ENCODE data around the gene ANGPTL8. TPM values are rescaled to one million over a fixed set of nuclear protein-coding genes. Genes with fewer than 3 reads are reported as not detected.
A peak's percentile ranks its signal among the peaks of the same experiment; 100 is the strongest.

The ANGPTL8 gene
- polyA plus RNA-seq, 2 of the 4 experiments (the other 2 are of a cell fraction), result 0.12 TPM; not detected in 1

- POLR2A ChIA-PET, result no interaction called here
- H3K27ac ChIP-seq, result no peak overlapping the region
- ATAC-seq (no peak), FAIRE-seq (no peak), DNase-seq (ENCODE audit: low read depth in 1 of 2, low spot score in 1 of 2) (no peak)
- no peaks in the 10 kb centered on the region for H3K4me1 ChIP-seq
- CTCF ChIA-PET, result no interaction called here
- no peak for TF ChIP-seq BHLHE40 (IDR thresholded peaks at IDR 0.05; ENCODE audit: low read depth, low read length)
- TF ChIP-seq MYC (IDR thresholded peaks at IDR 0.05; ENCODE audit: borderline replicate concordance, low read length), result no peak
- no peak for TF ChIP-seq SMC3 (IDR thresholded peaks at IDR 0.05)
- no peak for TF ChIP-seq ZSCAN20 (CRISPR knock-in tag; IDR thresholded peaks at IDR 0.05)
- TF ChIP-seq, protein P1, sequence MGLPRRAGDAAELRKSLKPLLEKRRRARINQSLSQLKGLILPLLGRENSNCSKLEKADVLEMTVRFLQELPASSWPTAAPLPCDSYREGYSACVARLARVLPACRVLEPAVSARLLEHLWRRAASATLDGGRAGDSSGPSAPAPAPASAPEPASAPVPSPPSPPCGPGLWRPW (IDR thresholded peaks at IDR 0.05), result no peak
- TF ChIP-seq NFE2L2 (conservative IDR thresholded peaks at IDR 0.05; ENCODE audit: low read length), result no peak
- no peak for TF ChIP-seq CBX2 (IDR thresholded peaks at IDR 0.05; ENCODE audit: borderline replicate concordance, low read depth)
- no peak for TF ChIP-seq SREBF2 (IDR thresholded peaks at IDR 0.05)
- TF ChIP-seq TP53 (CRISPR knock-in tag; IDR thresholded peaks at IDR 0.05), result no peak
- no peak for TF ChIP-seq NPAS2 (CRISPR knock-in tag; IDR thresholded peaks at IDR 0.05; ENCODE audit: borderline replicate concordance)
- no peak for TF ChIP-seq HDAC2 (IDR thresholded peaks at IDR 0.05)
- TF ChIP-seq ZNF302 (CRISPR knock-in tag; IDR thresholded peaks at IDR 0.05), result no peak
- 90% methylated on average over 2 of the region's 2 CpGs for WGBS (ENCODE audit: missing lambda C conversion rate)
- no peak overlapping the region for H3K4me2 ChIP-seq
- H3K9me3 ChIP-seq, result no peaks in the 10 kb centered on the region
- H3K4me3 ChIP-seq, result no peak overlapping the region
Observed at GRCh38 chr19:11248852-11249251, 9.4 kb downstream of the ANGPTL8 start.

GRCh38 chr19:11251217-11251616 lies 11.8 kb downstream of the ANGPTL8 start:
- ATAC-seq (peak in 1 of 2 experiments; percentile 61; a peak in 2 of 6 replicates), FAIRE-seq (no peak), DNase-seq (ENCODE audit: low read depth in 1 of 2, low spot score in 1 of 2) (no peak)
- Histone ChIP-seq H3K4me2 (no peak overlapping the region), H3K4me1 (no peaks in the 10 kb centered on the region), H3K27ac (no peak overlapping the region), H3K9me3 (no peaks in the 10 kb centered on the region), H3K4me3 (no peak overlapping the region)
- ChIA-PET POLR2A (no interaction called here), CTCF (interaction anchor here (0.6 to 2.3 kb wide), 4 partner anchors 8 to 231 kb away, joined by 3 to 10 read pairs (median 4); no protein-coding TSS in a partner anchor)
- TF ChIP-seq HEYL (CRISPR knock-in tag; IDR thresholded peaks at IDR 0.05), result no peak
- no peak for TF ChIP-seq BHLHE40 (IDR thresholded peaks at IDR 0.05; ENCODE audit: low read depth, low read length)
- peak; percentile 94 for TF ChIP-seq RFX5 (IDR thresholded peaks at IDR 0.05)
- 100% methylated on average over 3 of the region's 4 CpGs for WGBS (ENCODE audit: missing lambda C conversion rate)

- Histone ChIP-seq H3K4me3 (no peak overlapping the region), H3K4me1 (no peaks in the 10 kb centered on the region), H3K4me2 (no peak overlapping the region), H3K9me3 (no peaks in the 10 kb centered on the region), H3K27ac (no peak overlapping the region)
- WGBS (ENCODE audit: missing lambda C conversion rate), result 90% methylated on average over 3 of the region's 11 CpGs
- CTCF ChIA-PET, result interaction anchor here (0.6 to 2.3 kb wide), 3 partner anchors 8 to 74 kb away, joined by 3 to 10 read pairs (median 4); no protein-coding TSS in a partner anchor
- POLR2A ChIA-PET, result no interaction called here
- no peak for DNase-seq (ENCODE audit: low read depth in 1 of 2, low spot score in 1 of 2)
- ATAC-seq, result no peak
- no peak for TF ChIP-seq EP300 (IDR thresholded peaks at IDR 0.05)
- no peak for TF ChIP-seq PHF8 (IDR thresholded peaks at IDR 0.05; ENCODE audit: borderline replicate concordance, low read depth)
- no peak for TF ChIP-seq CBX8 (IDR thresholded peaks at IDR 0.05)
- FAIRE-seq, result no peak
Observed at GRCh38 chr19:11251650-11252314, 12.4 kb downstream of the ANGPTL8 start.

DNA sequence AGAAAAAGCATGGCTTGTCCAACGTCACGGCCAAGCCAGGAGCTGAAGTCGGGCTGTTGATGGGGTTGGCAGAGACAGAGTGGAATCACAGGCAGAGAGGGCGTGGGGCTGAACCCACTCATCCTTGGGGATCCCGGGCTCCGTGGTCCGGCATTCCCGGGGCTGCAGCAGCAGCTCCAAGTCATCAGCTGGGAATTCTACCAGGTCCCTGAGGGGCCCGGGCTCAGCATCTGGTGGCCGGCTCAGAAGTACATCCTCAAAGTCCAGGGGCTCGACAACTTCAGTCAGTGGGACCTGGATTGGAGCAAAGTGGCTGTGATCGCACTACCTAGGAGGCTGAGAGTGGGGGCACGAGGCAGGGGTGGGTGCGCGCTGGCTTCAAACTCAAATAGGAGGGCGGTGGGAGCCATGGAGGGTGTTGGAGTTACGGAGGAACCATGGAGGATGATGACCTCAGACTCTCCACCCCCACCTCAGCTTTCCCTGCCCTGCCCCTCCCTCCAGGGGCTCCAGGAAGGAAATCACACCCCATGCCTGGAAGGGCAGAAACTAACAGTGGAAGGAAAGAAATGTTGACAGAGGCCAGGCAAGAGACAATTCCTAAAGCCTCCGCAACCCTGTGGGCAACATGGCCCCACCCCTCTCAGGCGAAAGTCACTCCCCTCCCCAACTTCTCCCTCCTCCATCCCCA lies 13.4 kb downstream of the ANGPTL8 start:
- POLR2A ChIA-PET, result no interaction called here

More for the DNA sequence above, 13.4 kb downstream of the ANGPTL8 start:
- Histone ChIP-seq H3K27ac (no peak overlapping the region), H3K4me2 (no peak overlapping the region), H3K4me1 (no peaks in the 10 kb centered on the region), H3K4me3 (no peak overlapping the region), H3K9me3 (no peaks in the 10 kb centered on the region)
- 86% methylated on average over 15 of the region's 19 CpGs for WGBS (ENCODE audit: missing lambda C conversion rate)
- ATAC-seq (no peak; a peak in 1 of 6 replicates), FAIRE-seq (no peak), DNase-seq (ENCODE audit: low read depth in 1 of 2, low spot score in 1 of 2) (no peak)
- TF ChIP-seq RARB (CRISPR knock-in tag; IDR thresholded peaks at IDR 0.05) (no peak), TP53 (CRISPR knock-in tag; IDR thresholded peaks at IDR 0.05) (no peak), ZNF302 (CRISPR knock-in tag; IDR thresholded peaks at IDR 0.05) (no peak), FOXS1 (CRISPR knock-in tag; IDR thresholded peaks at IDR 0.05) (no peak), ZSCAN20 (CRISPR knock-in tag; IDR thresholded peaks at IDR 0.05) (no peak), CBX8 (IDR thresholded peaks at IDR 0.05) (no peak), FOSL2 (IDR thresholded peaks at IDR 0.05) (no peak), FOSL2 (CRISPR knock-in tag; IDR thresholded peaks at IDR 0.05) (no peak), CBX2 (IDR thresholded peaks at IDR 0.05; ENCODE audit: borderline replicate concordance, low read depth) (no peak), JUNB (IDR thresholded peaks at IDR 0.05) (no peak), SREBF2 (IDR thresholded peaks at IDR 0.05) (no peak), NFE2L2 (conservative IDR thresholded peaks at IDR 0.05; ENCODE audit: low read length) (no peak), GATA3 (IDR thresholded peaks at IDR 0.05; ENCODE audit: borderline replicate concordance) (no peak), RAD21 (conservative IDR thresholded peaks at IDR 0.05 in 1 of 2, IDR thresholded peaks at IDR 0.05 in 1 of 2) (no peak), HOXA7 (CRISPR knock-in tag; IDR thresholded peaks at IDR 0.05) (no peak)
- TF ChIP-seq, protein P2, sequence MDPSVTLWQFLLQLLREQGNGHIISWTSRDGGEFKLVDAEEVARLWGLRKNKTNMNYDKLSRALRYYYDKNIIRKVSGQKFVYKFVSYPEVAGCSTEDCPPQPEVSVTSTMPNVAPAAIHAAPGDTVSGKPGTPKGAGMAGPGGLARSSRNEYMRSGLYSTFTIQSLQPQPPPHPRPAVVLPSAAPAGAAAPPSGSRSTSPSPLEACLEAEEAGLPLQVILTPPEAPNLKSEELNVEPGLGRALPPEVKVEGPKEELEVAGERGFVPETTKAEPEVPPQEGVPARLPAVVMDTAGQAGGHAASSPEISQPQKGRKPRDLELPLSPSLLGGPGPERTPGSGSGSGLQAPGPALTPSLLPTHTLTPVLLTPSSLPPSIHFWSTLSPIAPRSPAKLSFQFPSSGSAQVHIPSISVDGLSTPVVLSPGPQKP (IDR thresholded peaks at IDR 0.05; ENCODE audit: low read depth, low read length), result no peak
- CTCF ChIA-PET, result interaction anchor here (2.3 kb wide), 1 partner anchor 9 kb away, joined by 10 read pairs; no protein-coding TSS in a partner anchor

Data from A549 (cell line).